Endodermal cell (in vitro differentiated cells): ENCODE measurements around the gene SPATA21. TPM values are rescaled to one million over a fixed set of nuclear protein-coding genes. Genes with fewer than 3 reads are reported as not detected.
"Not testable (repeated sequence)": the region's sequence is repeated elsewhere in the genome, so short reads cannot be mapped to it uniquely, and the experiment has no call there.

Experiments used
- DNase-seq: peaks from one replicate; pipeline ENCODE4 v3.0.0-alpha.2; 2017
- H3K27ac ChIP-seq: 2 replicates; pipeline ENCODE4 v1.5.1; 2013; ENCODE audit warnings: mild to moderate bottlenecking, low read depth, low read length, moderate library complexity
- H3K27me3 ChIP-seq: 2 replicates; pipeline ENCODE4 v1.6.1; 2013; ENCODE audit warnings: mild to moderate bottlenecking, low read length, moderate library complexity; ENCODE audit not compliant: insufficient read depth, control insufficient read depth, poor library complexity, severe bottlenecking
- H3K36me3 ChIP-seq: 2 replicates; pipeline ENCODE4 v1.7.0; 2013; ENCODE audit warnings: mild to moderate bottlenecking, low read length, moderate library complexity; ENCODE audit not compliant: control insufficient read depth, insufficient read depth
- H3K4me1 ChIP-seq: one replicate; pipeline ENCODE4 v1.7.0; 2013; ENCODE audit warnings: low read length; ENCODE audit not compliant: control insufficient read depth, insufficient read depth
- H3K4me3 ChIP-seq: 2 replicates; pipeline ENCODE4 v1.5.1; 2013; ENCODE audit warnings: mild to moderate bottlenecking, low read length, moderate library complexity
- H3K9ac ChIP-seq: 2 replicates; pipeline ENCODE4 v1.6.1; 2013; ENCODE audit warnings: mild to moderate bottlenecking, low read length, moderate library complexity; ENCODE audit not compliant: poor library complexity, severe bottlenecking; ENCODE audit errors: extremely low read depth
- H3K9me3 ChIP-seq: 2 replicates; pipeline ENCODE4 v1.6.1; 2013; ENCODE audit warnings: mild to moderate bottlenecking, low read length, moderate library complexity; ENCODE audit not compliant: control insufficient read depth
- H3K27ac Mint-ChIP-seq: 2 replicates; pipeline ENCODE4 v1.8.0; 2020; ENCODE audit warnings: mixed read lengths
- H3K27me3 Mint-ChIP-seq: 2 replicates; pipeline ENCODE4 v1.8.0; 2021; ENCODE audit warnings: mild to moderate bottlenecking, mixed read lengths; ENCODE audit not compliant: insufficient read depth
- H3K36me3 Mint-ChIP-seq: 2 replicates; pipeline ENCODE4 v1.8.0; 2020; ENCODE audit warnings: low read depth, mixed read lengths
- H3K4me1 Mint-ChIP-seq: 2 replicates; pipeline ENCODE4 v1.8.0; 2020; ENCODE audit warnings: mixed read lengths
- H3K4me3 Mint-ChIP-seq: 2 replicates; pipeline ENCODE4 v1.8.0; 2020; ENCODE audit warnings: mild to moderate bottlenecking, moderate library complexity, mixed read lengths
- H3K9me3 Mint-ChIP-seq: 2 replicates; pipeline ENCODE4 v1.8.0; 2020; ENCODE audit warnings: mild to moderate bottlenecking, mixed read lengths
- CTCF ChIP-seq: fragments of 200-600 bp; sonication (generic); conservative IDR thresholded peaks from 2 replicates; pipeline ENCODE4 v1.5.0; 2021; ENCODE audit warnings: antibody characterized with exemption, mild to moderate bottlenecking
- WGBS, 2 experiments: methylation state at CpG; one replicate each; pipeline versions ENCODE4 v1.1.5 to v1.1.7; 2013; ENCODE audit warnings: missing lambda C conversion rate in 2 of 2, mixed read lengths in 1 of 2; ENCODE audit not compliant: insufficient coverage in 1 of 2, insufficient read length in 1 of 2; 5-methylcytosine and 5-hydroxymethylcytosine counted together
- total RNA-seq, 2 donors: library from RNA; stranded (reverse); fragmentation: NEBNext Ultra II Directional in 1 of 2; extraction: Animal tissue kit (Norgen Biotek cat#: 25700) in 1 of 2; gene quantifications; 2 replicates in 1 of 2; 3 replicates in 1 of 2; pipeline ENCODE4 v1.2.1, GENCODE V29; 2021

The SPATA21 gene
- total RNA-seq, 2 donors from 2014 or later, result not detected

- no peaks in the 10 kb centered on the region for H3K9me3 Mint-ChIP-seq
- no peaks in the 10 kb centered on the region for H3K4me1 Mint-ChIP-seq
- H3K27me3 Mint-ChIP-seq, result no peaks in the 10 kb centered on the region
- no peak for TF ChIP-seq CTCF
- H3K4me1 ChIP-seq, result no peaks in the 10 kb centered on the region
- no peak overlapping the region for H3K27ac ChIP-seq
- no peak overlapping the region for H3K4me3 Mint-ChIP-seq
- 93 to 97% methylated on average over 5 to 6 of the region's 6 CpGs for WGBS, 2 experiments
- H3K4me3 ChIP-seq, result no peak overlapping the region
- peaks cover 87% of the 10 kb centered on the region for H3K36me3 ChIP-seq
- no peak overlapping the region for H3K27ac Mint-ChIP-seq
- H3K9me3 ChIP-seq, result no peaks in the 10 kb centered on the region
- H3K9ac ChIP-seq, result no peak overlapping the region
- no peak for DNase-seq
- H3K36me3 Mint-ChIP-seq, result peaks cover 75% of the 10 kb centered on the region
- H3K27me3 ChIP-seq, result no peaks in the 10 kb centered on the region
These were observed 22.2 kb upstream of the SPATA21 start for GRCh38 chr1:16459352-16459925.

- H3K36me3 Mint-ChIP-seq, result peaks cover 70% of the 10 kb centered on the region
- no peaks in the 10 kb centered on the region for H3K27me3 Mint-ChIP-seq
- Histone ChIP-seq H3K9ac (no peak overlapping the region), H3K27me3 (no peaks in the 10 kb centered on the region), H3K36me3 (peaks cover 83% of the 10 kb centered on the region), H3K9me3 (no peaks in the 10 kb centered on the region), H3K4me3 (no peak overlapping the region), H3K4me1 (no peaks in the 10 kb centered on the region), H3K27ac (no peak overlapping the region)
- H3K27ac Mint-ChIP-seq, result peak overlapping the region; percentile 52
- TF ChIP-seq CTCF, result no peak
- DNase-seq, result no peak
- H3K4me1 Mint-ChIP-seq, result no peaks in the 10 kb centered on the region
- WGBS, 2 experiments, result 93 to 98% methylated on average over 6 of the region's 6 CpGs
- no peak overlapping the region for H3K4me3 Mint-ChIP-seq
- no peaks in the 10 kb centered on the region for H3K9me3 Mint-ChIP-seq
These were observed 21.6 kb upstream of the SPATA21 start for GRCh38 chr1:16458831-16459230.

- H3K4me3 ChIP-seq, result not testable (repeated sequence)
These were observed 18.9 kb upstream of the SPATA21 start for GRCh38 chr1:16456151-16456550.

GRCh38 chr1:16454909-16455308 lies 17.7 kb upstream of the SPATA21 start:
- H3K27me3 ChIP-seq, H3K4me1 ChIP-seq, DNase-seq, H3K27ac ChIP-seq, H3K27me3 Mint-ChIP-seq, H3K4me3 ChIP-seq, H3K9ac ChIP-seq, H3K9me3 Mint-ChIP-seq, H3K27ac Mint-ChIP-seq, H3K4me3 Mint-ChIP-seq, H3K9me3 ChIP-seq, H3K4me1 Mint-ChIP-seq: not testable (repeated sequence)
- H3K36me3 ChIP-seq, result peaks cover 81% of the 10 kb centered on the region
- 88 to 100% methylated on average over 1 to 3 of the region's 3 CpGs for WGBS, 2 experiments
- peaks cover 75% of the 10 kb centered on the region for H3K36me3 Mint-ChIP-seq

More at GRCh38 chr1:16456151-16456550, 18.9 kb upstream of the SPATA21 start:
- DNase-seq, H3K27me3 Mint-ChIP-seq, H3K4me1 ChIP-seq, H3K27ac ChIP-seq, H3K9me3 ChIP-seq, H3K9me3 Mint-ChIP-seq, H3K4me1 Mint-ChIP-seq, H3K27me3 ChIP-seq, H3K9ac ChIP-seq, H3K27ac Mint-ChIP-seq, H3K4me3 Mint-ChIP-seq: not testable (repeated sequence)
- peaks cover 79% of the 10 kb centered on the region for H3K36me3 ChIP-seq
- WGBS, 2 experiments, result 94 to 97% methylated on average over 9 to 10 of the region's 10 CpGs
- peaks cover 74% of the 10 kb centered on the region for H3K36me3 Mint-ChIP-seq
